GM23248 (cell line): ENCODE data around the gene CD3D. TPM values are rescaled to one million over a fixed set of nuclear protein-coding genes. Genes with fewer than 3 reads are reported as not detected.

ENCODE experiments used
- DNase-seq: peaks from one replicate; pipeline ENCODE4 v3.0.0-alpha.2; 2015
- H2AFZ ChIP-seq: fragments of 200-600 bp; sonication (generic); 2 replicates; pipeline ENCODE4 v1.6.1; 2016; ENCODE audit warnings: antibody characterized with exemption
- H3F3A ChIP-seq: fragments of 200-600 bp; sonication (generic); 2 replicates; pipeline ENCODE4 v1.6.1; 2016; ENCODE audit warnings: mild to moderate bottlenecking, antibody characterized with exemption, mixed run types; ENCODE audit not compliant: insufficient read depth
- H3K27ac ChIP-seq: fragments of 200-600 bp; sonication (generic); 2 replicates; pipeline ENCODE4 v1.5.1; 2016; ENCODE audit warnings: mild to moderate bottlenecking
- H3K27me3 ChIP-seq: fragments of 200-600 bp; sonication (generic); replicated peaks from 2 replicates; pipeline ENCODE4 v1.6.1; 2016; ENCODE audit warnings: mild to moderate bottlenecking; ENCODE audit not compliant: insufficient read depth
- H3K36me3 ChIP-seq: fragments of 200-600 bp; sonication (generic); 2 replicates; pipeline ENCODE4 v1.6.1; 2016; ENCODE audit warnings: low read depth, mild to moderate bottlenecking
- H3K4me1 ChIP-seq: fragments of 200-600 bp; sonication (generic); 2 replicates; pipeline ENCODE4 v1.6.1; 2016; ENCODE audit warnings: mild to moderate bottlenecking; ENCODE audit not compliant: insufficient read depth
- H3K4me2 ChIP-seq: fragments of 200-600 bp; sonication (generic); one replicate; pipeline ENCODE4 v1.6.1; 2016; ENCODE audit warnings: mild to moderate bottlenecking; ENCODE audit not compliant: unreplicated experiment
- H3K4me3 ChIP-seq: fragments of 200-600 bp; sonication (generic); 2 replicates; pipeline ENCODE4 v1.5.1; 2016; ENCODE audit warnings: mild to moderate bottlenecking
- H3K79me2 ChIP-seq: fragments of 200-600 bp; sonication (generic); 2 replicates; pipeline ENCODE4 v1.6.1; 2016; ENCODE audit warnings: mild to moderate bottlenecking; ENCODE audit not compliant: insufficient read depth
- H3K9ac ChIP-seq: fragments of 200-600 bp; sonication (generic); 2 replicates; pipeline ENCODE4 v1.6.1; 2016; ENCODE audit warnings: mild to moderate bottlenecking
- H3K9me2 ChIP-seq: fragments of 200-600 bp; sonication (generic); 2 replicates; pipeline ENCODE4 v1.6.1; 2016; ENCODE audit warnings: mixed run types, mild to moderate bottlenecking, moderate library complexity; ENCODE audit not compliant: insufficient read depth
- H3K9me3 ChIP-seq: fragments of 200-600 bp; sonication (generic); one replicate; pipeline ENCODE4 v1.6.1; 2017; ENCODE audit warnings: low read depth
- H4K20me1 ChIP-seq: fragments of 200-600 bp; sonication (generic); 2 replicates; pipeline ENCODE4 v1.6.0; 2016; ENCODE audit not compliant: insufficient read depth
- EZH2 ChIP-seq: fragments of 200-600 bp; sonication (generic); IDR thresholded peaks from 2 replicates; pipeline ENCODE4 v1.6.1; 2018; ENCODE audit warnings: antibody characterized with exemption, mild to moderate bottlenecking; ENCODE audit not compliant: insufficient read depth, poor library complexity, severe bottlenecking
- EZH2phosphoT487 ChIP-seq: fragments of 200-600 bp; sonication (generic); IDR thresholded peaks from 2 replicates; pipeline ENCODE4 v1.6.1; 2018; ENCODE audit warnings: antibody characterized with exemption, moderate library complexity, mild to moderate bottlenecking, low read depth; ENCODE audit not compliant: insufficient read depth
- WGBS, 2 experiments: methylation state at CpG; one replicate each; pipeline ENCODE4 v1.1.6; 2015 to 2017; ENCODE audit warnings: low lambda C conversion rate in 2 of 2, low coverage in 1 of 2; ENCODE audit errors: missing lambda C conversion rate in 2 of 2; 5-methylcytosine and 5-hydroxymethylcytosine counted together
- in situ Hi-C: fragments of 300-500 bp; cut with MboI; formaldehyde crosslinking; loops from 2 replicates; pipeline ENCODE4 v1.15.0; 2020
- polyA plus RNA-seq: library from polyadenylated mRNA; unstranded; fragments of >200 nt; fragmentation: Nextera tagmentation; extraction: Ambion mirVana; gene quantifications from 2 replicates; pipeline ENCODE4 v1.2.1, GENCODE V29; 2016
- total RNA-seq: library from RNA; depleted of rRNA; stranded (reverse); fragments of >200 nt; shearing (Covaris generic); gene quantifications from 2 replicates; pipeline ENCODE4 v1.2.3, GENCODE V29; 2014

The CD3D gene
- total and polyA plus RNA-seq, 2 experiments from 2014 or later: not detected

DNA sequence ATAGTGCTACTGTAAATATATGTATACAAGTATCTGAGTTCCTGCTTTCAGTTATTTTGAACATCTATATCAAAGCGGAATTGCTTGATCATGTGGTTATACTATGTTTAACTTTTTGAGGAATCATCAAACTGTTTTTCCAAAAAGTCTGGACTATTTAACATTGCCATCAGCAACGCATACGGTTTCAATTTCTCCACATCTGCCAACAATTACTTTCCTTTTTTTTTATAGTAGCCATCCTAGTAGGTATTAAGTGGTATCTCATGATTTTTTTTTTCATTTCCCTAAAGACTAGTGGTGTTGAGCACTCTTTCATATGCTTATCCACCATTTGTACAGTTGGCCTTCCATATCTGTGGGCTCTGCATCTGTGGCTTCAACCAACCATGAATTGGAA, 15.6 kb upstream of the CD3D start:
- WGBS, 2 experiments: 8 to 11% methylated on average over 3 of the region's 3 CpGs
- Histone ChIP-seq H3K9ac (no peak overlapping the region), H3K36me3 (no peaks in the 10 kb centered on the region), H3K4me3 (no peak overlapping the region), H2AFZ (peak overlapping the region; percentile 99), H3F3A (peaks cover 23% of the 10 kb centered on the region), H3K4me2 (no peak overlapping the region), H3K4me1 (peaks cover 15% of the 10 kb centered on the region), H3K27me3 (no peaks in the 10 kb centered on the region), H4K20me1 (no peaks in the 10 kb centered on the region), H3K9me3 (no peaks in the 10 kb centered on the region), H3K79me2 (peaks cover 35% of the 10 kb centered on the region), H3K27ac (no peak overlapping the region), H3K9me2 (no peaks in the 10 kb centered on the region)
- in situ Hi-C loops: no loop called here
- TF ChIP-seq EZH2 (no peak), EZH2phosphoT487 (no peak)
- peak; percentile 23 for DNase-seq

DNA sequence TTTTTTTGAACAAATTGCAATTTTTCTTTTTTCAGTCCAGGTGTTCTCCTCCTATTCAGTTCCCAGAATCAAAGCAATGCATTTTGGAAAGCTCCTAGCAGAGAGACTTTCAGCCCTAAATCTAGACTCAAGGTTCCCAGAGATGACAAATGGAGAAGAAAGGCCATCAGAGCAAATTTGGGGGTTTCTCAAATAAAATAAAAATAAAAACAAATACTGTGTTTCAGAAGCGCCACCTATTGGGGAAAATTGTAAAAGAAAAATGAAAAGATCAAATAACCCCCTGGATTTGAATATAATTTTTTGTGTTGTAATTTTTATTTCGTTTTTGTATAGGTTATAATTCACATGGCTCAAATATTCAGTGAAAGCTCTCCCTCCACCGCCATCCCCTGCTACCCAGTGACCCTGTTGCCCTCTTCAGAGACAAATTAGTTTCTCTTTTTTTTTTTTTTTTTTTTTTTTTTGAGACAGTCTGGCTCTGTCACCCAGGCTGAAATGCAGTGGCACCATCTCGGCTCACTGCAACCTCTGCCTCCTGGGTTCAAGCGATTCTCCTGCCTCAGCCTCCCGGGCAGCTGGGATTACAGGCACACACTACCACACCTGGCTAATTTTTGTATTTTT, 10.7 kb upstream of the CD3D start:
- Histone ChIP-seq H3K36me3 (no peaks in the 10 kb centered on the region), H3K27ac (no peak overlapping the region), H3K27me3 (peaks cover 30% of the 10 kb centered on the region), H3F3A (peaks cover 6% of the 10 kb centered on the region; the same call in 1 of the 2 replicates), H3K9me3 (no peaks in the 10 kb centered on the region), H3K9me2 (no peaks in the 10 kb centered on the region), H3K9ac (no peak overlapping the region), H3K4me2 (no peak overlapping the region), H3K79me2 (no peaks in the 10 kb centered on the region), H4K20me1 (no peaks in the 10 kb centered on the region), H3K4me1 (no peaks in the 10 kb centered on the region), H2AFZ (no peak overlapping the region), H3K4me3 (no peak overlapping the region)
- in situ Hi-C loops: no loop called here
- peak; percentile 45 for DNase-seq
- TF ChIP-seq EZH2phosphoT487: no peak
- TF ChIP-seq EZH2: no peak
- 0 to 4% methylated on average over 4 to 6 of the region's 6 CpGs for WGBS, 2 experiments

DNA sequence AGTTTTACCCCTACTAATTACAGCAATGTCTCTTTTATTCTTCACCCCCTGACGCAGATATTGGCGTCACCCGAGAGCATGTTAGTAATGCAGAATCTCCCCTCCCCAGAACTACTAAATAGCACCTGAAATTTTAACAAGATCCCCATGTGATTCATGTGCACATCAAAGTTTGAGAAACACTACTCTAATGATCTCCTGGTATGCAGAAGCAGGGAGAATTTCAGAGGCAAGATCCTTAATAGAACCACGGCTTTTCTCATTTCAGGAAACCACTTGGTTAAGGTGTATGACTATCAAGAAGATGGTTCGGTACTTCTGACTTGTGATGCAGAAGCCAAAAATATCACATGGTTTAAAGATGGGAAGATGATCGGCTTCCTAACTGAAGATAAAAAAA, 7.0 kb upstream of the CD3D start:
- no peaks in the 10 kb centered on the region for H3K9me2 ChIP-seq
- H3K36me3 ChIP-seq: no peaks in the 10 kb centered on the region
- no peaks in the 10 kb centered on the region for H3F3A ChIP-seq
- TF ChIP-seq EZH2phosphoT487 (no peak), EZH2 (no peak)
- H3K9ac ChIP-seq: no peak overlapping the region
- no peaks in the 10 kb centered on the region for H3K79me2 ChIP-seq
- H3K4me1 ChIP-seq: no peaks in the 10 kb centered on the region
- H4K20me1 ChIP-seq: no peaks in the 10 kb centered on the region
- peaks cover 42% of the 10 kb centered on the region for H3K27me3 ChIP-seq
- no peak overlapping the region for H2AFZ ChIP-seq
- no peak overlapping the region for H3K4me2 ChIP-seq
- no peak for DNase-seq
- H3K4me3 ChIP-seq: no peak overlapping the region
- no peaks in the 10 kb centered on the region for H3K9me3 ChIP-seq
- whole genome bisulfite sequencing, 2 experiments: 47 to 56% methylated on average over 6 of the region's 6 CpGs
- no peak overlapping the region for H3K27ac ChIP-seq
- in situ Hi-C loops: loop anchor here (10.0 kb wide), 1 partner anchor 155 kb away; no protein-coding TSS in a partner anchor

DNA sequence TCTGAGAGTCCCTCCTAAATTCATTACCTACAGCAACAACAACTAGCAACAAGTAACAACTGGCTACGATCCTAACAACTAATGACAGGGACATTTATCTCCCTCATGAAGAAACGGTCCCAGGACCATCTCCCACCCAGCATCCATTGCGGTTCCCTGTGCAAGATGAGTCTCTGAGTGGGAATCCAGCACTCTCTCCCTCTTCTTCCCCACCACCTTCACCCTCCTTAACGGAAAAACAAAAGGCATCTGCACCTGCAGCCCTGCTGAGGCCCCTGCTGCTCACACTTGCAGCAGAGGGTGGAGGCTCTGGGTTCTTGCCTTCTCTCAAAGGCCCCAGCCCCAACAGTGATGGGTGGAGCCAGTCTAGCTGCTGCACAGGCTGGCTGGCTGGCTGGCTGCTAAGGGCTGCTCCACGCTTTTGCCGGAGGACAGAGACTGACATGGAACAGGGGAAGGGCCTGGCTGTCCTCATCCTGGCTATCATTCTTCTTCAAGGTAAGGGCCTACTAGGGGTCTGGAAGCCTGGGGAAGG, 1.5 kb upstream of the CD3D start, which contains the start of gene CD3G:
TSS of gene CD3G (plus strand) at position 364 of the 535 bp plus-strand sequence. CDS start at position 444, 80 bp downstream.
- Histone ChIP-seq H3K79me2 (no peaks in the 10 kb centered on the region), H2AFZ (no peak within 1 kb of the TSS), H3K27me3 (peaks cover 21% of the 10 kb centered on the region), H3K27ac (no peak within 1 kb of the TSS), H4K20me1 (no peaks in the 10 kb centered on the region), H3K9me3 (no peaks in the 10 kb centered on the region), H3K4me1 (no peaks in the 10 kb centered on the region), H3K36me3 (no peaks in the 10 kb centered on the region), H3K4me2 (no peak within 1 kb of the TSS), H3K9ac (no peak within 1 kb of the TSS), H3K9me2 (no peaks in the 10 kb centered on the region), H3F3A (no peaks in the 10 kb centered on the region), H3K4me3 (no peak within 1 kb of the TSS)
- DNase-seq: no peak
- 32% methylated on average over 6 of the region's 6 CpGs for WGBS, 2 experiments
- TF ChIP-seq EZH2: no peak
- TF ChIP-seq EZH2phosphoT487: no peak
- in situ Hi-C loops: loop anchor here (10.0 kb wide), 1 partner anchor 149 kb away; no protein-coding TSS in a partner anchor
